GM12878 (cell line): ENCODE measurements around the gene AP2B1.

Source experiments
- CTCF ChIP-seq, 3 experiments: IDR thresholded peaks in 2 of 3; conservative IDR thresholded peaks in 1 of 3; 2 replicates each; pipeline ENCODE4 v1.5.1; 2011; ENCODE audit warnings: low read depth in 3 of 3, low read length in 3 of 3, mild to moderate bottlenecking in 3 of 3, control low read depth in 2 of 3, moderate library complexity in 2 of 3, inconsistent platforms in 1 of 3, mixed read lengths in 1 of 3; ENCODE audit not compliant: control insufficient read depth in 2 of 3, insufficient read depth in 1 of 3; ENCODE audit errors: extremely low read depth in 1 of 3
- EP300 ChIP-seq, 2 experiments: fragments of 150-350 bp in 1 of 2; IDR thresholded peaks; 2 replicates each; pipeline ENCODE4 v1.6.1; 2011 to 2012; ENCODE audit warnings: low read depth in 2 of 2, low read length in 2 of 2, borderline replicate concordance in 1 of 2, improper control_type of control experiment in 1 of 2, inconsistent platforms in 1 of 2; ENCODE audit not compliant: control insufficient read depth in 1 of 2
- IRF4 ChIP-seq: IDR thresholded peaks from 2 replicates; pipeline ENCODE4 v1.6.1; 2011; ENCODE audit warnings: low read depth, low read length
- MAX ChIP-seq: IDR thresholded peaks from 2 replicates; pipeline ENCODE4 v1.6.1; 2012; ENCODE audit warnings: low read depth, low read length, improper control_type of control experiment
- MXI1 ChIP-seq: fragments of 150-350 bp; IDR thresholded peaks from 2 replicates; pipeline ENCODE4 v1.6.1; 2011; ENCODE audit warnings: low read depth, mild to moderate bottlenecking, inconsistent platforms, low read length, improper control_type of control experiment
- POLR2A ChIP-seq: IDR thresholded peaks from 2 replicates; pipeline ENCODE4 v1.6.1; 2011; ENCODE audit warnings: low read depth, mild to moderate bottlenecking, low read length
- POLR2AphosphoS2 ChIP-seq: IDR thresholded peaks from 2 replicates; pipeline ENCODE4 v1.6.1; 2011; ENCODE audit warnings: low read depth, mild to moderate bottlenecking, low read length, improper control_type of control experiment, moderate library complexity
- RBBP5 ChIP-seq: fragments of 200-600 bp; sonication (generic); conservative IDR thresholded peaks from 2 replicates; pipeline ENCODE4 v1.6.1; 2016
- RELA ChIP-seq: fragments of 450-650 bp; IDR thresholded peaks from 2 replicates; pipeline ENCODE4 v1.8.0; 2014; ENCODE audit warnings: borderline replicate concordance; ENCODE audit not compliant: partially characterized antibody
- REST ChIP-seq: IDR thresholded peaks from 2 replicates; pipeline ENCODE4 v1.6.1; 2012; ENCODE audit warnings: mild to moderate bottlenecking, low read depth, low read length
- SP1 ChIP-seq: IDR thresholded peaks from one replicate; pipeline ENCODE4 v1.6.1; 2011; ENCODE audit warnings: low read depth, low read length
- TCF3 ChIP-seq: IDR thresholded peaks from 2 replicates; pipeline ENCODE4 v1.6.1; 2012; ENCODE audit warnings: low read depth, mild to moderate bottlenecking, low read length, borderline replicate concordance; ENCODE audit not compliant: insufficient read depth
- ZNF274 ChIP-seq: IDR thresholded peaks from one replicate; pipeline ENCODE4 v1.8.0; 2011; ENCODE audit not compliant: insufficient read length, insufficient read depth
- ZNF384 ChIP-seq: IDR thresholded peaks from 2 replicates; pipeline ENCODE4 v1.6.1; 2012; ENCODE audit warnings: low read depth, mild to moderate bottlenecking, low read length, improper control_type of control experiment, borderline replicate concordance

- no peak for TF ChIP-seq EP300 (IDR thresholded peaks at IDR 0.05; ENCODE audit: borderline replicate concordance in 1 of 2, control insufficient read depth in 1 of 2, low read depth in 2 of 2, low read length in 2 of 2)
- no peak for TF ChIP-seq TCF3
- TF ChIP-seq POLR2A: no peak
- no peak for TF ChIP-seq CTCF (IDR thresholded peaks at IDR 0.05 in 2 of 3, conservative IDR thresholded peaks at IDR 0.05 in 1 of 3; ENCODE audit: control insufficient read depth in 2 of 3, extremely low read depth in 1 of 3, insufficient read depth in 1 of 3, low read depth in 3 of 3, low read length in 3 of 3)
- no peak for TF ChIP-seq RBBP5
- no peak for TF ChIP-seq ZNF274
- TF ChIP-seq POLR2AphosphoS2: no peak
- no peak for TF ChIP-seq RELA
- no peak for TF ChIP-seq REST
- TF ChIP-seq IRF4: no peak
- no peak for TF ChIP-seq SP1
- no peak for TF ChIP-seq MXI1
- TF ChIP-seq MAX: no peak
- no peak for TF ChIP-seq ZNF384
These were observed 30.4 kb downstream of the AP2B1 start for GRCh38 chr17:35617505-35617904.
